DND-41 (cell line): ENCODE measurements around the gene MEF2C.

Experiments
- ATAC-seq: fragments of 200-7000 bp; cut with Tn5 transposase; 3 replicates; pipeline ENCODE4 v1.9.1; 2021; ENCODE audit warnings: low read depth; ENCODE audit not compliant: insufficient read depth
- DNase-seq: peaks from one replicate; pipeline ENCODE4 v3.0.0-alpha.2; 2020
- H2AFZ ChIP-seq: 2 replicates; pipeline ENCODE4 v1.6.0; 2012; ENCODE audit warnings: low read depth, low read length
- H3K27ac ChIP-seq: 2 replicates; pipeline ENCODE4 v1.5.1; 2012; ENCODE audit warnings: low read length, inconsistent platforms
- H3K27me3 ChIP-seq: fragments of 200-600 bp; sonication (generic); 2 replicates; pipeline ENCODE4 v1.6.0; 2012; ENCODE audit warnings: low read length, mild to moderate bottlenecking, inconsistent platforms; ENCODE audit not compliant: insufficient read depth, poor library complexity
- H3K36me3 ChIP-seq: 2 replicates; pipeline ENCODE4 v1.5.1; 2012; ENCODE audit warnings: low read length, inconsistent platforms; ENCODE audit not compliant: insufficient read depth
- H3K4me1 ChIP-seq: 2 replicates; pipeline ENCODE4 v1.5.1; 2012; ENCODE audit warnings: mild to moderate bottlenecking, low read length; ENCODE audit not compliant: insufficient read depth
- H3K4me2 ChIP-seq: 2 replicates; pipeline ENCODE4 v1.6.0; 2012; ENCODE audit warnings: mild to moderate bottlenecking, moderate library complexity, low read length, inconsistent platforms; ENCODE audit not compliant: insufficient read depth
- H3K4me3 ChIP-seq, 2 experiments: fragments of 200-600 bp in 1 of 2; shearing (Covaris generic) in 1 of 2; 2 replicates each; pipeline ENCODE4 v1.5.1; 2012 to 2016; ENCODE audit warnings: inconsistent platforms in 2 of 2, low read length in 2 of 2, mild to moderate bottlenecking in 2 of 2, low read depth in 1 of 2, moderate library complexity in 1 of 2
- H3K79me2 ChIP-seq: 2 replicates; pipeline ENCODE4 v1.6.0; 2012; ENCODE audit warnings: low read length, inconsistent platforms; ENCODE audit not compliant: insufficient read depth
- H3K9ac ChIP-seq: 2 replicates; pipeline ENCODE4 v1.6.0; 2012; ENCODE audit warnings: low read depth, mild to moderate bottlenecking, inconsistent platforms, low read length, moderate library complexity
- H3K9me3 ChIP-seq: 2 replicates; pipeline ENCODE4 v1.5.1; 2012; ENCODE audit warnings: low read length, moderate library complexity, mild to moderate bottlenecking, inconsistent platforms; ENCODE audit not compliant: insufficient read depth, severe bottlenecking
- H4K20me1 ChIP-seq: 2 replicates; pipeline ENCODE4 v1.6.0; 2012; ENCODE audit warnings: low read length; ENCODE audit not compliant: insufficient read depth
- CTCF ChIP-seq: IDR thresholded peaks from 2 replicates; pipeline ENCODE4 v1.5.1; 2012; ENCODE audit warnings: borderline replicate concordance, low read length, moderate library complexity, mild to moderate bottlenecking; ENCODE audit not compliant: poor library complexity, severe bottlenecking; ENCODE audit errors: extremely low read depth
- EZH2 ChIP-seq: IDR thresholded peaks from 3 replicates; pipeline ENCODE4 v1.6.1; 2012; ENCODE audit warnings: borderline replicate concordance, low read depth, mild to moderate bottlenecking, moderate library complexity, low read length, inconsistent platforms; ENCODE audit not compliant: severe bottlenecking

MEF2C gene

GRCh38 chr5:88761939-88762338, 121.0 kb downstream of the MEF2C start:
- H3K4me1 ChIP-seq, result no peaks in the 10 kb centered on the region
- H3K27ac ChIP-seq, result no peak overlapping the region
- no peaks in the 10 kb centered on the region for H3K36me3 ChIP-seq
- no peaks in the 10 kb centered on the region for H3K79me2 ChIP-seq
- ATAC-seq (no peak), DNase-seq (no peak)
- no peaks in the 10 kb centered on the region for H4K20me1 ChIP-seq
- no peak for TF ChIP-seq CTCF
- no peak for TF ChIP-seq EZH2
- H2AFZ ChIP-seq, result no peak overlapping the region
- no peak overlapping the region for H3K9ac ChIP-seq
- H3K4me3 ChIP-seq, result no peak overlapping the region
- H3K4me2 ChIP-seq, result no peak overlapping the region
- no peaks in the 10 kb centered on the region for H3K27me3 ChIP-seq
- no peaks in the 10 kb centered on the region for H3K9me3 ChIP-seq

- H3K4me2 ChIP-seq, result no peak overlapping the region
- TF ChIP-seq EZH2, result no peak
- TF ChIP-seq CTCF, result no peak
- H3K9ac ChIP-seq, result no peak overlapping the region
- H3K4me3 ChIP-seq, result no peak overlapping the region
- no peaks in the 10 kb centered on the region for H3K9me3 ChIP-seq
- H4K20me1 ChIP-seq, result no peaks in the 10 kb centered on the region
- no peaks in the 10 kb centered on the region for H3K36me3 ChIP-seq
- no peaks in the 10 kb centered on the region for H3K4me1 ChIP-seq
- no peak for ATAC-seq
- no peak overlapping the region for H3K27ac ChIP-seq
- no peak for DNase-seq
- H3K27me3 ChIP-seq, result no peaks in the 10 kb centered on the region
- H2AFZ ChIP-seq, result no peak overlapping the region
- H3K79me2 ChIP-seq, result no peaks in the 10 kb centered on the region
Observed at GRCh38 chr5:88761269-88761850, 121.6 kb downstream of the MEF2C start.

- Histone ChIP-seq H3K36me3 (no peaks in the 10 kb centered on the region), H3K9me3 (no peaks in the 10 kb centered on the region), H2AFZ (no peak overlapping the region), H3K4me1 (no peaks in the 10 kb centered on the region), H3K27ac (no peak overlapping the region), H4K20me1 (no peaks in the 10 kb centered on the region), H3K9ac (no peak overlapping the region), H3K4me3 (no peak overlapping the region), H3K4me2 (no peak overlapping the region), H3K27me3 (no peaks in the 10 kb centered on the region), H3K79me2 (no peaks in the 10 kb centered on the region)
- TF ChIP-seq CTCF (no peak), EZH2 (no peak)
- ATAC-seq, result no peak
- DNase-seq, result no peak
Observed at GRCh38 chr5:88760527-88760926, 122.5 kb downstream of the MEF2C start.

- H3K4me3 ChIP-seq, result no peak overlapping the region
- H3K36me3 ChIP-seq, result no peaks in the 10 kb centered on the region
- H3K9me3 ChIP-seq, result no peaks in the 10 kb centered on the region
- no peak overlapping the region for H2AFZ ChIP-seq
- no peak overlapping the region for H3K9ac ChIP-seq
- H4K20me1 ChIP-seq, result no peaks in the 10 kb centered on the region
- H3K79me2 ChIP-seq, result no peaks in the 10 kb centered on the region
- H3K27ac ChIP-seq, result no peak overlapping the region
- H3K4me1 ChIP-seq, result no peaks in the 10 kb centered on the region
- no peaks in the 10 kb centered on the region for H3K27me3 ChIP-seq
- DNase-seq (no peak), ATAC-seq (no peak)
- TF ChIP-seq EZH2 (no peak), CTCF (no peak)
- H3K4me2 ChIP-seq, result no peak overlapping the region
Observed at GRCh38 chr5:88758591-88758990, 124.4 kb downstream of the MEF2C start.
